ENCODE measurements around the gene HOXD4. TPM values are rescaled to one million over a fixed set of nuclear protein-coding genes. Genes with fewer than 3 reads are reported as not detected.

Gene HOXD4
- total RNA-seq, 1 donor from 2014 or later: not detected

DNA sequence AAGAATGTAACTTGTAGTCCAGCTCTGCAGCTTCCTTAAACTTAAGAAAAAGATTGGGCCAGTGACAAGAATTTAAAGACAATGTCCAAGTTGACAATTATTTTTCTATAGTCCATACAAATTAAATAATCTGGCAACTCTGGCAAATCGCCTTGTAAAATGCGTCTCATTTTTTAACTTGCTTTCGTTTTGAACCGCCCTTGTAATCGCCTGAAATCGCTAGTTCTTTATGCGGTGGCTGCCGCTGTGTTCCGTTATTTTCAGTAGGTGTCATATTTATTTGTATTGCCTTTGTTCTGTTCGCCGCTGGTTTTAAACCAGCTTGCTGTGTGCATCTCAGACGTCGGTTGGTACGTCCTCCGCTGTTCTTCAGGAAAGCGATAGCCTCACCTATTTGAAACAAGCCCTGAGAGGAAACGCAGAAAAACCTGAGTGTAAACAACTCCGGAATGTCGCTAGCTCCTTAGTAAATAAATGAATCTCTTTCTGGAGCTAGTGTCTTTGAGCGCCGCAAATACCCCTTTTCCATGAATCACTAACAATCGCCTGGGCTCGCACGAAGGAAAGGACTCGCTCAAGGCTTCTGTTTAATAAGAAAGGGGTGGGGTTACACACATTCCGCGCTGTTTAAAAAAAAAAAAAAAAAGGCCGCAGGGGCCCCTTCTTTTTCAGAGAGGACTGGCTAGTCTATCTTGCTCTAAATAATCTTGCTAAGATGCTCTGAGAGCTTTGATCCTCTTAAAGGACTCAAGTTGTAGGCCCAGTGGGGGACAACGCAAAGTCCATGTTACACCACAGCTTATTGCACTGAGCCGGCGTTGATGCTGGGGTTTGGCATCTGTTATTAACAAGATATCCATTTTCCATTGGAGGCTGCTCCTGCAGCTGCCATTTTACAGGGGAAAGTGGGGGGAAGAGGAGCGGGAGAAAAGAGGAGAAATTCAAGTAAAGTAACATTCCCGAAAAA, 18.9 kb upstream of the HOXD4 start:
- H3K27me3 Mint-ChIP-seq (ENCODE audit: low read depth): peaks cover 78% of the 10 kb centered on the region
- peaks cover 4% of the 10 kb centered on the region for H3K9me3 Mint-ChIP-seq (ENCODE audit: low read depth)

DNA sequence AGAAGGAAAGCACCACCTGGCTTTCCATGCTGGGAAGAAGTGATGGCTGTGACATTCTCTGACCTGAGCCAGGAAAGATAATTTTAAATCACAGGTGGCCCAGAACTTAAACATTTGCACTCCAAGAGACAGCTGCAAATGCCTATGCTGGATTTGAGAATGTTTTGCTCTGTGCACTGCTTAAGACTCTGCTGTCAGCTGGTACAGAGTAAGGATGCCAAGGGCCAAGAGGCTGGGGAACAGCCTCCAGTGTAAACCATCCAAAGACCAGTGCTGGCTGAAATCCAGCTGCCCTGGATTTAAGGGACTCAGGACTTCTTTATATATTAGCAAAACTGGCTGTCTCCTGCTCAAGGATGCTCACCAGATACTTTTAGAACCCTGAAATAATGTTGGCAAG, 18.0 kb upstream of the HOXD4 start:
- H3K27me3 Mint-ChIP-seq (ENCODE audit: low read depth): peaks cover 78% of the 10 kb centered on the region
- no peak overlapping the region for H3K4me3 Mint-ChIP-seq (ENCODE audit: unreplicated experiment)
- H3K36me3 Mint-ChIP-seq (ENCODE audit: low read depth): peaks cover 8% of the 10 kb centered on the region
- DNase-seq (ENCODE audit: low spot score): no peak
- TF ChIP-seq, protein P1, sequence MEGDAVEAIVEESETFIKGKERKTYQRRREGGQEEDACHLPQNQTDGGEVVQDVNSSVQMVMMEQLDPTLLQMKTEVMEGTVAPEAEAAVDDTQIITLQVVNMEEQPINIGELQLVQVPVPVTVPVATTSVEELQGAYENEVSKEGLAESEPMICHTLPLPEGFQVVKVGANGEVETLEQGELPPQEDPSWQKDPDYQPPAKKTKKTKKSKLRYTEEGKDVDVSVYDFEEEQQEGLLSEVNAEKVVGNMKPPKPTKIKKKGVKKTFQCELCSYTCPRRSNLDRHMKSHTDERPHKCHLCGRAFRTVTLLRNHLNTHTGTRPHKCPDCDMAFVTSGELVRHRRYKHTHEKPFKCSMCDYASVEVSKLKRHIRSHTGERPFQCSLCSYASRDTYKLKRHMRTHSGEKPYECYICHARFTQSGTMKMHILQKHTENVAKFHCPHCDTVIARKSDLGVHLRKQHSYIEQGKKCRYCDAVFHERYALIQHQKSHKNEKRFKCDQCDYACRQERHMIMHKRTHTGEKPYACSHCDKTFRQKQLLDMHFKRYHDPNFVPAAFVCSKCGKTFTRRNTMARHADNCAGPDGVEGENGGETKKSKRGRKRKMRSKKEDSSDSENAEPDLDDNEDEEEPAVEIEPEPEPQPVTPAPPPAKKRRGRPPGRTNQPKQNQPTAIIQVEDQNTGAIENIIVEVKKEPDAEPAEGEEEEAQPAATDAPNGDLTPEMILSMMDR (IDR thresholded peaks at IDR 0.05): no peak
- peaks cover 6% of the 10 kb centered on the region for H3K9me3 Mint-ChIP-seq (ENCODE audit: low read depth)
- H3K4me1 Mint-ChIP-seq (ENCODE audit: low read depth): peaks cover 28% of the 10 kb centered on the region
- no peak overlapping the region for H3K27ac Mint-ChIP-seq (ENCODE audit: unreplicated experiment)

More for the DNA sequence above, 18.9 kb upstream of the HOXD4 start:
- peaks cover 33% of the 10 kb centered on the region for H3K4me1 Mint-ChIP-seq (ENCODE audit: low read depth)
- no peak overlapping the region for H3K4me3 Mint-ChIP-seq (ENCODE audit: unreplicated experiment)
- H3K27ac Mint-ChIP-seq (ENCODE audit: unreplicated experiment): no peak overlapping the region
- peaks cover 7% of the 10 kb centered on the region for H3K36me3 Mint-ChIP-seq (ENCODE audit: low read depth)
- TF ChIP-seq, protein P1 (IDR thresholded peaks at IDR 0.05): no peak
- no peak for DNase-seq (ENCODE audit: low spot score)

DNA sequence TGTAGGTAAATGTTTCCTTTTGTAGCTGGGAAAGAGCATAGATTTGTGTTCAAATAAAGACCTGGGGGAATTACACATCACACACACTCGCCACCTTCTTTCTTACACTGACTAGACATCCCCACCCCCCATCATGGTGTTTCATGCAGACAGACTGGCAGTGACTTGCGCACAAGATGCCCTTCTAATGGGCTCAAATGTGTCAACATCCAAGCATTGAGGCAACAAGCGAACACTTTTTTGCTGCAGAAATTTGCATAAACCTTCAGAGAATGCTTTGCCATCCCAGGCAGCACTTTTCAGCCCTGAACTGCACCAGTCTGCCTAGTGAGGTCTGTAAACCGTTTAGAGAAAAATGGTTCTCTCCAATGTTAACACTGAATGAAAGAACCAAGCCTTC, 17.3 kb upstream of the HOXD4 start:
- peaks cover 11% of the 10 kb centered on the region for H3K36me3 Mint-ChIP-seq (ENCODE audit: low read depth)
- peaks cover 22% of the 10 kb centered on the region for H3K4me1 Mint-ChIP-seq (ENCODE audit: low read depth)
- peaks cover 9% of the 10 kb centered on the region for H3K9me3 Mint-ChIP-seq (ENCODE audit: low read depth)
- H3K4me3 Mint-ChIP-seq (ENCODE audit: unreplicated experiment): no peak overlapping the region
- DNase-seq (ENCODE audit: low spot score): no peak
- H3K27me3 Mint-ChIP-seq (ENCODE audit: low read depth): peaks cover 79% of the 10 kb centered on the region
- no peak overlapping the region for H3K27ac Mint-ChIP-seq (ENCODE audit: unreplicated experiment)
- TF ChIP-seq, protein P1 (IDR thresholded peaks at IDR 0.05): no peak

DNA sequence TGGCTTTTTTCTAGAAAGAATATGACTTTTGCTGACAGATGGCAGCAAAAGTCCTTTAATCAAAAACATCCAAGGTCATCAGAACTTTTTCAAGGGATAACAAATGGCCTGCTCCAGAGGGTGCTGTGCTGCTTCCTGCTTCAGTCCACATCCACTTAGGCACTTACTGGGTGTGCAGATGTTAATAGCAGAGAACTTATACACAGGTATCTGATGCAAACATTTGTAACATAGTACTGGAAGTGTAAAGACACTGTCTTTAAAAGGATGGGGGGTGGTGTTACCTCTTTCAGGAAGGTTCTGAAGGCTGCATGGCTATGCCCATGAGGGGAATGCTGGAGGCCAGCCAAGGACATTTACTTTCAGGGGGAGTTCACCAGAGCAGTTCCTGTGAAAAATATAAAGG, 16.3 kb upstream of the HOXD4 start:
- peaks cover 12% of the 10 kb centered on the region for H3K36me3 Mint-ChIP-seq (ENCODE audit: low read depth)
- TF ChIP-seq, protein P1 (IDR thresholded peaks at IDR 0.05): peak; percentile 44
- H3K27me3 Mint-ChIP-seq (ENCODE audit: low read depth): peaks cover 84% of the 10 kb centered on the region
- no peak overlapping the region for H3K4me3 Mint-ChIP-seq (ENCODE audit: unreplicated experiment)
- H3K4me1 Mint-ChIP-seq (ENCODE audit: low read depth): peaks cover 20% of the 10 kb centered on the region
- no peak for DNase-seq (ENCODE audit: low spot score)
- H3K27ac Mint-ChIP-seq (ENCODE audit: unreplicated experiment): no peak overlapping the region
- peaks cover 13% of the 10 kb centered on the region for H3K9me3 Mint-ChIP-seq (ENCODE audit: low read depth)

DNA sequence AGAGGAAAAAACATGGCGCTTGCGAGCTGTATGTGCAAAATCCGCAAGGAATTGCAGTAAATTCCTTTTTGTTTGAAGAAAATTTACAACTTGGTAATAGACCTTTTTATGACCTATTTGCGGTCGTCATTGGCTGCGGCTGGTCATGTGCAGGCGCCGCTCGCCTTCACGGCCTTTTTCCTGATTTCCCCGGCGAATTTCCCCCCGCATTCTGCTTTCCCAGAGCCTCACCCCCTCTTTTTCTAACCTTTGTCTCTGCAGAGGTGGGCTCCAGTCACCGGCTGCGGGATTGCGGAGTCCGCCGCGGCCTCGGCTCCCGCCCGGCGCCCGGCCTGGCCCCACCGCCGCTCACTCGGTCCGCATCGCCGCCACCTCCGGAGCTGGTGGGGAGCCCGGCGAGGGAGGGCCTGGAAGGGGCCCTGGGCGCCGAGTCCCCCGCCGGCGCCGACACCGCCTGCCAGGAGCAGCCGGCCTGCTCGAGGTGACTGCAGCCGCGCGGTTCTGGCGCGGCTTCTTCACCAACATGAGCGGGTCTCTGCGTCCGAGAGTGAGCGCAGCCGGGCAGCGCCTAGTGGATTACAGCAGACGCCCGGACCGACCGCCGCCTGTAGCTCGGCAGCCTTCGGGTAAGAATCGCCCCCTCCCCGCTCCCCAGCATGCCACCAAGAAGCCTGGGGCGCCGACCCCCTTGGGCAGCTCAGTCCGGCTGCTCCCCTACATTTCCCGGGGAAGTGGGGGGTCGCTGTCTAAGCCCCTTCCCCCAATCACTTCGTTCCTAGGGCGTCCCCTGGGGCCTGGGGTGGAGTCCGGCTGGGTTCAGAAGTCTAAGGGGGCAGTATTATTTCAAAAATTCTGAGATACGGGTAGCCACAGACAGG, 14.7 kb upstream of the HOXD4 start:
- Mint-ChIP-seq H3K27me3 (ENCODE audit: low read depth) (peaks cover 84% of the 10 kb centered on the region), H3K9me3 (ENCODE audit: low read depth) (peaks cover 13% of the 10 kb centered on the region), H3K36me3 (ENCODE audit: low read depth) (peaks cover 12% of the 10 kb centered on the region), H3K4me1 (ENCODE audit: low read depth) (peaks cover 16% of the 10 kb centered on the region), H3K27ac (ENCODE audit: unreplicated experiment) (no peak overlapping the region), H3K4me3 (ENCODE audit: unreplicated experiment) (peak overlapping the region; percentile 65)
- TF ChIP-seq, protein P1 (IDR thresholded peaks at IDR 0.05): no peak
- no peak for DNase-seq (ENCODE audit: low spot score)
